Endothelial cell of umbilical vein (primary cell): ENCODE measurements around the gene WDFY2.

Experiments
- CTCF ChIP-seq, 2 donors: IDR thresholded peaks; 1 replicate in 1 of 2; 2 replicates in 1 of 2; pipeline ENCODE4 v1.5.1; 2011; ENCODE audit warnings: low read length in 2 of 2, mild to moderate bottlenecking in 2 of 2, moderate library complexity in 2 of 2, control low read depth in 1 of 2, inconsistent platforms in 1 of 2, low read depth in 1 of 2; ENCODE audit not compliant: insufficient read depth in 1 of 2; ENCODE audit errors: extremely low read depth in 1 of 2
- EZH2 ChIP-seq: IDR thresholded peaks from 2 replicates; pipeline ENCODE4 v1.6.1; 2012; ENCODE audit warnings: borderline replicate concordance, low read depth, mild to moderate bottlenecking, moderate library complexity, low read length, inconsistent platforms; ENCODE audit not compliant: severe bottlenecking
- FOS ChIP-seq: IDR thresholded peaks from 2 replicates; pipeline ENCODE4 v1.6.1; 2011; ENCODE audit warnings: mild to moderate bottlenecking, low read length, moderate library complexity, borderline replicate concordance; ENCODE audit not compliant: insufficient read depth
- POLR2AphosphoS5 ChIP-seq: IDR thresholded peaks from 2 replicates; pipeline ENCODE4 v1.6.1; 2012; ENCODE audit warnings: low read depth, mild to moderate bottlenecking, control low read depth, low read length, moderate library complexity; ENCODE audit not compliant: insufficient read depth

DNA sequence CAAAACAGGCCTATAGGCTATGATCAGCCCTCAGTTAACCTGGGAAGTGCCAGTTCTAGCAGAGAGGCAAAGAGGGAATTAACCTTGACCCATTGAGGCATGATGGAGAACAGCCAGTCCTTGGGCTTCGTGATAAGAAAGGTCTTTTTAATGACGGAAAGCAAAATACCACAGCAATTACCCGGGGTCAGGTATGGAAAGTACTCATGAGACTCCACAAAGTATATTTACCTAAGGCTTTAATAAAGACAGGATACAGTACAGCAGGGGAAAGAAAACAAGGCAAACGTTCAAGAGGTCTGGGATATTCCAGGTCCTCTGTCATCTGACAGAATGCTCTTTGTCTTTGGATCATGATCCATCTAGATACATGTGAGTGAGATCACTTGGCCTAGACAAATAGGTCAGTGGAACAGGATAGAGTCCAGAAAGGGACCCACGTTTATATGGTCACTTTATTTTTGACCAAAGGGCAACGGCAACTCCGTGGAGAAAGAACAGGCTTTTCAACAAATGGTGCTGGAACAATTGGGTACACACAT is 52.2 kb downstream of the WDFY2 start:
- TF ChIP-seq CTCF (IDR thresholded peaks at IDR 0.05; ENCODE audit: extremely low read depth in 1 of 2, insufficient read depth in 1 of 2, low read depth in 1 of 2, low read length in 2 of 2) (no peak), EZH2 (no peak), FOS (no peak), POLR2AphosphoS5 (no peak)
